Caco-2 (cell line): ENCODE results near the gene RIMS1. TPM values are rescaled to one million over a fixed set of nuclear protein-coding genes. Genes with fewer than 3 reads are reported as not detected.

Experiments
- BruUV-seq: library from RNA; stranded (reverse); fragments of 400-500 nt; replicated peaks from 2 replicates; lab custom pipeline; 2021; lab: Mats Ljungman, UMichigan
- CTCF ChIA-PET: fragments of 300-600 bp; sonication (Branson Sonifier 250); formaldehyde crosslinking; loops from one replicate; lab custom pipeline; 2022; ENCODE audit warnings: antibody characterized with exemption; lab: Charles Lee
- POLR2A ChIA-PET: fragments of 300-600 bp; sonication (Branson Sonifier 250); formaldehyde crosslinking; loops from one replicate; lab custom pipeline; 2022; ENCODE audit warnings: antibody characterized with exemption; lab: Charles Lee
- DNase-seq, 2 experiments: peaks; one replicate each; pipeline versions ENCODE4 v3.0.0 to v3.0.0-alpha.2; 2020 to 2022
- H3K27me3 ChIP-seq: replicated peaks from 2 replicates; pipeline ENCODE4 v1.6.0; 2011; ENCODE audit warnings: low read length; ENCODE audit not compliant: control insufficient read depth, insufficient read depth
- H3K36me3 ChIP-seq: 2 replicates; pipeline ENCODE4 v1.5.1; 2011; ENCODE audit warnings: low read length; ENCODE audit not compliant: control insufficient read depth, insufficient read depth
- H3K4me1 ChIP-seq: fragments of 250-450 bp; sonication (Bioruptor Pico); 2 replicates; pipeline ENCODE4 v1.5.1; 2020; ENCODE audit warnings: mild to moderate bottlenecking
- H3K4me3 ChIP-seq: 2 replicates; pipeline ENCODE4 v1.5.1; 2011; ENCODE audit warnings: low read depth, mild to moderate bottlenecking, control low read depth, low read length
- H3K9me3 ChIP-seq: fragments of 250-450 bp; sonication (Bioruptor Pico); 2 replicates; pipeline ENCODE4 v1.5.1; 2020; ENCODE audit warnings: mild to moderate bottlenecking, moderate library complexity
- H3K27ac Mint-ChIP-seq: one replicate; pipeline ENCODE4 v1.8.0; 2022; ENCODE audit warnings: mixed read lengths; ENCODE audit not compliant: unreplicated experiment
- H3K27me3 Mint-ChIP-seq: one replicate; pipeline ENCODE4 v1.8.0; 2022; ENCODE audit warnings: mixed read lengths; ENCODE audit not compliant: insufficient read depth, unreplicated experiment
- H3K36me3 Mint-ChIP-seq: one replicate; pipeline ENCODE4 v1.8.0; 2022; ENCODE audit warnings: mild to moderate bottlenecking, mixed read lengths; ENCODE audit not compliant: insufficient read depth, unreplicated experiment
- H3K4me1 Mint-ChIP-seq: one replicate; pipeline ENCODE4 v1.8.0; 2022; ENCODE audit warnings: low read depth, mixed read lengths; ENCODE audit not compliant: unreplicated experiment
- H3K4me3 Mint-ChIP-seq: one replicate; pipeline ENCODE4 v1.8.0; 2022; ENCODE audit warnings: mild to moderate bottlenecking, moderate library complexity, mixed read lengths; ENCODE audit not compliant: unreplicated experiment
- H3K9me3 Mint-ChIP-seq: one replicate; pipeline ENCODE4 v1.8.0; 2022; ENCODE audit warnings: mixed read lengths; ENCODE audit not compliant: unreplicated experiment
- CTCF ChIP-seq, 2 experiments: fragments of 200-600 bp in 1 of 2; IDR thresholded peaks; 1 replicate in 1 of 2; 2 replicates in 1 of 2; pipeline versions ENCODE4 v1.5.1 to v1.8.0; 2011 to 2022; ENCODE audit warnings: antibody characterized with exemption in 1 of 2, control low read depth in 1 of 2, inconsistent platforms in 1 of 2, low read depth in 1 of 2, low read length in 1 of 2, mild to moderate bottlenecking in 1 of 2, moderate library complexity in 1 of 2; ENCODE audit not compliant: insufficient read depth in 1 of 2, severe bottlenecking in 1 of 2, unreplicated experiment in 1 of 2
- intact Hi-C: fragments of 100-400 bp; cut with micrococcal nuclease; formaldehyde crosslinking; loops from one replicate; pipeline ENCODE4 v1.10.0; 2022; ENCODE audit not compliant: unreplicated experiment
- total RNA-seq: library from RNA; stranded (reverse); gene quantifications from 2 replicates; pipeline ENCODE4 v1.2.3, GENCODE V29; 2022

The RIMS1 gene
- total RNA-seq, 1 experiment from 2014 or later: 3.4 TPM

- Mint-ChIP-seq H3K9me3 (no peaks in the 10 kb centered on the region), H3K4me3 (no peak overlapping the region), H3K36me3 (no peaks in the 10 kb centered on the region), H3K27ac (no peak overlapping the region), H3K27me3 (no peaks in the 10 kb centered on the region), H3K4me1 (no peaks in the 10 kb centered on the region)
- no peak for TF ChIP-seq CTCF (IDR thresholded peaks at IDR 0.05; ENCODE audit: insufficient read depth in 1 of 2, low read depth in 1 of 2, low read length in 1 of 2, severe bottlenecking in 1 of 2, unreplicated experiment in 1 of 2)
- Histone ChIP-seq H3K36me3 (no peaks in the 10 kb centered on the region), H3K4me3 (no peak overlapping the region), H3K9me3 (no peaks in the 10 kb centered on the region), H3K27me3 (no peaks in the 10 kb centered on the region), H3K4me1 (no peaks in the 10 kb centered on the region)
- POLR2A ChIA-PET: no interaction called here
- BruUV-seq: no TSS peak
- CTCF ChIA-PET: interaction anchor here (1.4 kb wide), 1 partner anchor 160 kb away, joined by 5 read pairs; no protein-coding TSS in a partner anchor
- intact Hi-C loops: no loop called here
- DNase-seq: no peak
Measured at GRCh38 chr6:72419966-72420365, 533.6 kb downstream of the RIMS1 start.

GRCh38 chr6:72420409-72420808 lies 534.1 kb downstream of the RIMS1 start:
- Mint-ChIP-seq H3K36me3 (no peaks in the 10 kb centered on the region), H3K9me3 (no peaks in the 10 kb centered on the region), H3K27ac (no peak overlapping the region), H3K27me3 (no peaks in the 10 kb centered on the region), H3K4me1 (no peaks in the 10 kb centered on the region), H3K4me3 (no peak overlapping the region)
- no peaks in the 10 kb centered on the region for H3K36me3 ChIP-seq
- BruUV-seq: no TSS peak
- H3K4me3 ChIP-seq: no peak overlapping the region
- intact Hi-C loops: no loop called here
- ChIA-PET CTCF (interaction anchor here (1.4 kb wide), 1 partner anchor 160 kb away, joined by 5 read pairs; no protein-coding TSS in a partner anchor), POLR2A (no interaction called here)
- no peak for TF ChIP-seq CTCF (IDR thresholded peaks at IDR 0.05; ENCODE audit: insufficient read depth in 1 of 2, low read depth in 1 of 2, low read length in 1 of 2, severe bottlenecking in 1 of 2, unreplicated experiment in 1 of 2)
- H3K9me3 ChIP-seq: no peaks in the 10 kb centered on the region
- H3K27me3 ChIP-seq: no peaks in the 10 kb centered on the region
- no peaks in the 10 kb centered on the region for H3K4me1 ChIP-seq
- no peak for DNase-seq

GRCh38 chr6:72421387-72421786 lies 535.0 kb downstream of the RIMS1 start:
- Histone ChIP-seq H3K4me3 (no peak overlapping the region), H3K9me3 (no peaks in the 10 kb centered on the region), H3K27me3 (no peaks in the 10 kb centered on the region), H3K36me3 (no peaks in the 10 kb centered on the region), H3K4me1 (no peaks in the 10 kb centered on the region)
- BruUV-seq: no TSS peak
- TF ChIP-seq CTCF (IDR thresholded peaks at IDR 0.05; ENCODE audit: insufficient read depth in 1 of 2, low read depth in 1 of 2, low read length in 1 of 2, severe bottlenecking in 1 of 2, unreplicated experiment in 1 of 2): no peak
- no peaks in the 10 kb centered on the region for H3K27me3 Mint-ChIP-seq
- intact Hi-C loops: no loop called here
- H3K4me3 Mint-ChIP-seq: no peak overlapping the region
- ChIA-PET POLR2A (no interaction called here), CTCF (no interaction called here)
- no peak for DNase-seq
- no peaks in the 10 kb centered on the region for H3K9me3 Mint-ChIP-seq
- no peak overlapping the region for H3K27ac Mint-ChIP-seq
- H3K4me1 Mint-ChIP-seq: no peaks in the 10 kb centered on the region
- no peaks in the 10 kb centered on the region for H3K36me3 Mint-ChIP-seq
